Esophagus (tissue), 2 donors: ENCODE results near the gene UBA5. TPM values are rescaled to one million over a fixed set of nuclear protein-coding genes. Genes with fewer than 3 reads are reported as not detected.
A peak's percentile ranks its signal among the peaks of the same experiment; 100 is the strongest.

Source experiments
- H3K27ac ChIP-seq, 2 donors: one replicate each; pipeline ENCODE4 v1.5.1; 2013; ENCODE audit warnings: low read depth in 2 of 2, mild to moderate bottlenecking in 2 of 2, inconsistent platforms in 1 of 2, low read length in 1 of 2, moderate library complexity in 1 of 2
- H3K27me3 ChIP-seq, 2 donors: one replicate each; pipeline ENCODE4 v1.6.1; 2013; ENCODE audit warnings: low read length in 2 of 2, control low read depth in 1 of 2, mild to moderate bottlenecking in 1 of 2; ENCODE audit not compliant: insufficient read depth in 2 of 2, control insufficient read depth in 1 of 2
- H3K36me3 ChIP-seq, 2 donors: one replicate each; pipeline ENCODE4 v1.6.1; 2013; ENCODE audit warnings: low read length in 1 of 2; ENCODE audit not compliant: control insufficient read depth in 2 of 2, insufficient read depth in 2 of 2
- H3K4me1 ChIP-seq, 2 donors: one replicate each; pipeline ENCODE4 v1.6.1; 2013; ENCODE audit warnings: low read length in 1 of 2; ENCODE audit not compliant: control insufficient read depth in 2 of 2, insufficient read depth in 2 of 2
- H3K4me3 ChIP-seq, 2 donors: one replicate each; pipeline ENCODE4 v1.5.1; 2013; ENCODE audit warnings: low read length in 2 of 2, mild to moderate bottlenecking in 2 of 2, low read depth in 1 of 2, moderate library complexity in 1 of 2
- H3K9me3 ChIP-seq, 2 donors: one replicate each; pipeline ENCODE4 v1.6.1; 2013; ENCODE audit warnings: mild to moderate bottlenecking in 2 of 2, low read depth in 1 of 2, low read length in 1 of 2, moderate library complexity in 1 of 2; ENCODE audit not compliant: control insufficient read depth in 2 of 2, insufficient read depth in 1 of 2
- WGBS, 2 donors: extraction: QIAGEN DNeasy Blood & Tissue Kit; methylation state at CpG; one replicate each; pipeline ENCODE4 v1.1.7; 2013; 5-methylcytosine and 5-hydroxymethylcytosine counted together
- polyA plus RNA-seq, 2 donors: library from polyadenylated mRNA; stranded (reverse); fragments of 200-250 nt; gene quantifications; one replicate each; pipeline ENCODE4 v1.2.3, GENCODE V29; 2013
- donor health status: healthy with polysubstance abuse.
- donor health status: Bipolar disorder and iron deficiency.

The UBA5 gene
- polyA plus RNA-seq, 2 donors: 16.3 to 19.2 TPM

- Histone ChIP-seq H3K27ac (no peak overlapping the region), H3K4me1 (no peaks in the 10 kb centered on the region), H3K36me3 (no peaks in the 10 kb centered on the region), H3K4me3 (no peak overlapping the region), H3K27me3 (no peaks in the 10 kb centered on the region), H3K9me3 (no peaks in the 10 kb centered on the region)
- WGBS, 2 donors: 94 to 96% methylated on average over 1 of the region's 1 CpG
These were observed 15.1 kb upstream of the UBA5 start for GRCh38 chr3:132645058-132645457.

GRCh38 chr3:132650153-132650552 is 10.0 kb upstream of the UBA5 start:
- H3K36me3 ChIP-seq: no peaks in the 10 kb centered on the region
- no peaks in the 10 kb centered on the region for H3K9me3 ChIP-seq
- no peak overlapping the region for H3K4me3 ChIP-seq
- 48 to 91% methylated on average over 1 of the region's 1 CpG for WGBS, 2 donors
- no peaks in the 10 kb centered on the region for H3K27me3 ChIP-seq
- H3K27ac ChIP-seq: no peak overlapping the region
- H3K4me1 ChIP-seq: no peaks in the 10 kb centered on the region

GRCh38 chr3:132652640-132653270 is 7.4 kb upstream of the UBA5 start:
- Histone ChIP-seq H3K4me3 (no peak overlapping the region), H3K27ac (no peak overlapping the region), H3K27me3 (no peaks in the 10 kb centered on the region), H3K9me3 (no peaks in the 10 kb centered on the region), H3K36me3 (no peaks in the 10 kb centered on the region), H3K4me1 (no peaks in the 10 kb centered on the region)
- 68 to 85% methylated on average over 1 of the region's 1 CpG for WGBS, 2 donors

- 93 to 94% methylated on average over 2 of the region's 2 CpGs for WGBS, 2 donors
- Histone ChIP-seq H3K4me3 (no peak overlapping the region), H3K4me1 (no peaks in the 10 kb centered on the region), H3K27ac (no peak overlapping the region), H3K36me3 (no peaks in the 10 kb centered on the region), H3K9me3 (no peaks in the 10 kb centered on the region), H3K27me3 (no peaks in the 10 kb centered on the region)
These were observed 5.9 kb upstream of the UBA5 start for GRCh38 chr3:132654190-132654589.

GRCh38 chr3:132654721-132655120 is 5.4 kb upstream of the UBA5 start:
- no peaks in the 10 kb centered on the region for H3K27me3 ChIP-seq
- no peaks in the 10 kb centered on the region for H3K9me3 ChIP-seq
- no peak overlapping the region for H3K27ac ChIP-seq
- H3K4me3 ChIP-seq: no peak overlapping the region
- no peaks in the 10 kb centered on the region for H3K36me3 ChIP-seq
- 70 to 88% methylated on average over 5 of the region's 5 CpGs for WGBS, 2 donors
- no peaks in the 10 kb centered on the region for H3K4me1 ChIP-seq

GRCh38 chr3:132655471-132655870 is 4.7 kb upstream of the UBA5 start:
- H3K36me3 ChIP-seq: no peaks in the 10 kb centered on the region
- H3K27ac ChIP-seq: no peak overlapping the region
- WGBS, 2 donors: 63 to 73% methylated on average over 2 of the region's 2 CpGs

GRCh38 chr3:132657869-132658747 is 2.0 kb upstream of the UBA5 start:
- 76 to 80% methylated on average over 8 of the region's 8 CpGs for WGBS, 2 donors
- Histone ChIP-seq H3K4me1 (no peaks in the 10 kb centered on the region), H3K9me3 (no peaks in the 10 kb centered on the region), H3K27ac (no peak overlapping the region), H3K27me3 (no peaks in the 10 kb centered on the region), H3K36me3 (no peaks in the 10 kb centered on the region), H3K4me3 (no peak overlapping the region)

More at GRCh38 chr3:132655471-132655870, 4.7 kb upstream of the UBA5 start:
- no peaks in the 10 kb centered on the region for H3K27me3 ChIP-seq
- H3K4me1 ChIP-seq: no peaks in the 10 kb centered on the region
- no peak overlapping the region for H3K4me3 ChIP-seq
- no peaks in the 10 kb centered on the region for H3K9me3 ChIP-seq

- WGBS, 2 donors: 5 to 7% methylated on average over 7 of the region's 7 CpGs
- no peaks in the 10 kb centered on the region for H3K4me1 ChIP-seq
These were observed 1.1 kb upstream of the UBA5 start for GRCh38 chr3:132659000-132659364.

GRCh38 chr3:132659365-132660051 is 621 bp upstream of the UBA5 start, which contains the start of gene ACAD11:
ACAD11 (minus strand) TSS chr3:132659809; CDS start chr3:132659751, 58 bp downstream.
- Histone ChIP-seq H3K4me3 (peak within 1 kb of the TSS; percentile 92 to 99), H3K9me3 (no peaks in the 10 kb centered on the region), H3K27me3 (no peaks in the 10 kb centered on the region), H3K36me3 (no peaks in the 10 kb centered on the region), H3K4me1 (no peaks in the 10 kb centered on the region), H3K27ac (peak within 1 kb of the TSS; percentile 90 to 92)
- 0 to 1% methylated on average over 34 of the region's 34 CpGs for WGBS, 2 donors

More at GRCh38 chr3:132659000-132659364, 1.1 kb upstream of the UBA5 start:
- Histone ChIP-seq H3K27ac (peak overlapping the region; percentile 90 to 92), H3K27me3 (no peaks in the 10 kb centered on the region), H3K4me3 (peak overlapping the region; percentile 92 to 99), H3K36me3 (no peaks in the 10 kb centered on the region), H3K9me3 (no peaks in the 10 kb centered on the region)
